A549 (cell line): ENCODE measurements around the gene SPSB4. TPM values are rescaled to one million over a fixed set of nuclear protein-coding genes. Genes with fewer than 3 reads are reported as not detected.

ENCODE experiments used
- ATAC-seq, 2 experiments: fragments of 200-7000 bp in 1 of 2; fragments of >200 bp in 1 of 2; cut with Nextera tagmentation in 1 of 2; cut with Tn5 transposase in 1 of 2; 3 replicates each; pipeline versions ENCODE4 v1.8.0 to v1.9.1; 2018 to 2020; ENCODE audit warnings: mild to moderate bottlenecking in 1 of 2, moderate library complexity in 1 of 2
- CTCF ChIA-PET: fragments of 300-600 bp; sonication (Branson Sonifier 250); formaldehyde crosslinking; extraction: SDS; loops from one replicate; lab custom pipeline; 2021; ENCODE audit warnings: antibody characterized with exemption, inconsistent platforms; lab: Yijun Ruan, JAX
- POLR2A ChIA-PET: fragments of 350-600 bp; formaldehyde crosslinking; extraction: SDS; loops from one replicate; lab custom pipeline; 2021; ENCODE audit warnings: antibody characterized with exemption, inconsistent platforms; lab: Yijun Ruan, JAX
- DNase-seq, 2 experiments: peaks; one replicate each; pipeline versions ENCODE4 v3.0.0 to v3.0.0-alpha.2; 2011 to 2016; ENCODE audit warnings: low read depth in 1 of 2, low spot score in 1 of 2
- FAIRE-seq: peaks from 2 replicates; lab custom pipeline; 2011; peaks lifted over from hg19 to GRCh38; lab: Jason Lieb, UNC
- H3K27ac ChIP-seq, 2 experiments: fragments of >200 bp; sonication (Bioruptor Twin); formaldehyde crosslinking; 3 replicates each; pipeline ENCODE4 v1.5.1; 2016 to 2017
- H3K4me1 ChIP-seq: fragments of >200 bp; sonication (Bioruptor Twin); formaldehyde crosslinking; 3 replicates; pipeline ENCODE4 v1.6.1; 2016
- H3K4me2 ChIP-seq: fragments of >200 bp; sonication (Bioruptor Twin); formaldehyde crosslinking; 3 replicates; pipeline ENCODE4 v1.6.1; 2016
- H3K4me3 ChIP-seq: fragments of >200 bp; sonication (Bioruptor Twin); formaldehyde crosslinking; 3 replicates; pipeline ENCODE4 v1.5.1; 2016
- H3K9me3 ChIP-seq: fragments of >200 bp; sonication (Bioruptor Twin); formaldehyde crosslinking; 3 replicates; pipeline ENCODE4 v1.6.1; 2016
- EHF ChIP-seq: fragments of 250-450 bp; sonication (Bioruptor Pico); IDR thresholded peaks from 2 replicates; pipeline ENCODE4 v1.5.0; 2020; ENCODE audit warnings: mild to moderate bottlenecking
- EP300 ChIP-seq, 2 experiments: fragments of >200 bp; sonication (Bioruptor Twin); formaldehyde crosslinking; IDR thresholded peaks; 2 replicates in 1 of 2; 3 replicates in 1 of 2; pipeline ENCODE4 v1.6.1; 2016 to 2017
- ESRRA ChIP-seq: fragments of 150-350 bp; IDR thresholded peaks from 2 replicates; pipeline ENCODE4 v1.6.1; 2014; ENCODE audit warnings: mild to moderate bottlenecking, low read length, borderline replicate concordance
- FOSB ChIP-seq: fragments of 250-450 bp; sonication (Bioruptor Pico); IDR thresholded peaks from 2 replicates; pipeline ENCODE4 v1.5.0; 2020; ENCODE audit warnings: mild to moderate bottlenecking, moderate library complexity
- FOSL2 ChIP-seq, 2 experiments: fragments of 450-650 bp in 1 of 2; fragments of >200 bp in 1 of 2; sonication (Bioruptor Twin) in 1 of 2; formaldehyde crosslinking; IDR thresholded peaks; 2 replicates each; pipeline versions ENCODE4 v1.5.0 to v1.6.1; 2016 to 2020; ENCODE audit warnings: mild to moderate bottlenecking in 1 of 2, moderate library complexity in 1 of 2
- FOXS1 ChIP-seq: fragments of 250-450 bp; sonication (Bioruptor Pico); IDR thresholded peaks from 2 replicates; pipeline ENCODE4 v1.5.0; 2020; ENCODE audit warnings: mild to moderate bottlenecking, moderate library complexity
- HOXA7 ChIP-seq: fragments of 250-450 bp; sonication (Bioruptor Pico); IDR thresholded peaks from 2 replicates; pipeline ENCODE4 v1.5.0; 2020; ENCODE audit warnings: mild to moderate bottlenecking, moderate library complexity
- HOXB5 ChIP-seq: fragments of 250-450 bp; sonication (Bioruptor Pico); IDR thresholded peaks from 2 replicates; pipeline ENCODE4 v1.5.0; 2020; ENCODE audit warnings: mild to moderate bottlenecking, moderate library complexity
- JUN ChIP-seq, 2 experiments: fragments of >200 bp; sonication (Bioruptor Twin); formaldehyde crosslinking; IDR thresholded peaks; 2 replicates in 1 of 2; 3 replicates in 1 of 2; pipeline ENCODE4 v1.6.1; 2016 to 2017
- JUNB ChIP-seq: fragments of >200 bp; sonication (Bioruptor Twin); formaldehyde crosslinking; IDR thresholded peaks from 2 replicates; pipeline ENCODE4 v1.6.1; 2016
- KDM5A ChIP-seq: fragments of 200-600 bp; sonication (generic); IDR thresholded peaks from 2 replicates; pipeline ENCODE4 v1.6.1; 2016; ENCODE audit warnings: antibody characterized with exemption, mild to moderate bottlenecking
- MAZ ChIP-seq: fragments of 150-350 bp; IDR thresholded peaks from 2 replicates; pipeline ENCODE4 v1.6.1; 2014; ENCODE audit warnings: antibody characterized with exemption, low read depth, low read length, borderline replicate concordance
- NPAS2 ChIP-seq: fragments of 250-450 bp; sonication (Bioruptor Pico); IDR thresholded peaks from 2 replicates; pipeline ENCODE4 v1.8.0; 2022; ENCODE audit warnings: mild to moderate bottlenecking, moderate library complexity, borderline replicate concordance
- PHF8 ChIP-seq: fragments of 200-600 bp; sonication (generic); IDR thresholded peaks from 2 replicates; pipeline ENCODE4 v1.6.1; 2016; ENCODE audit warnings: low read depth, mild to moderate bottlenecking, antibody characterized with exemption, moderate library complexity, borderline replicate concordance
- RAD21 ChIP-seq, 2 experiments: fragments of >200 bp in 1 of 2; sonication (Bioruptor Twin) in 1 of 2; formaldehyde crosslinking in 1 of 2; IDR thresholded peaks in 1 of 2; conservative IDR thresholded peaks in 1 of 2; 2 replicates in 1 of 2; 3 replicates in 1 of 2; pipeline ENCODE4 v1.6.1; 2012 to 2018; ENCODE audit warnings: inconsistent platforms in 1 of 2
- RFX5 ChIP-seq: fragments of 450-650 bp; IDR thresholded peaks from 2 replicates; pipeline ENCODE4 v1.7.1; 2014; ENCODE audit warnings: antibody characterized with exemption, mild to moderate bottlenecking, moderate library complexity
- RNF2 ChIP-seq: fragments of 200-600 bp; sonication (generic); IDR thresholded peaks from 2 replicates; pipeline ENCODE4 v1.6.1; 2016; ENCODE audit warnings: low read depth, mild to moderate bottlenecking, antibody characterized with exemption, moderate library complexity, borderline replicate concordance
- SMC3 ChIP-seq: fragments of >200 bp; sonication (Bioruptor Twin); formaldehyde crosslinking; IDR thresholded peaks from 3 replicates; pipeline ENCODE4 v1.6.1; 2018; ENCODE audit warnings: inconsistent platforms
- ZSCAN20 ChIP-seq: fragments of 250-450 bp; sonication (Bioruptor Pico); IDR thresholded peaks from 2 replicates; pipeline ENCODE4 v1.8.0; 2022; ENCODE audit warnings: mild to moderate bottlenecking, moderate library complexity
- WGBS: methylation state at CpG from one replicate; pipeline ENCODE4 v1.1.6; 2017; ENCODE audit errors: missing lambda C conversion rate; 5-methylcytosine and 5-hydroxymethylcytosine counted together
- polyA plus RNA-seq, 4 experiments: library from polyadenylated mRNA; depleted of rRNA in 3 of 4; stranded (reverse); fragments of >200 nt; fragmentation: RNase III in 1 of 4; extraction: RNeasy Plus Mini Kit Qiagen cat#74134 plus additional on column Dnase treatment in 1 of 4; gene quantifications; 2 replicates in 3 of 4; 3 replicates in 1 of 4; pipeline ENCODE4 v1.2.3, GENCODE V29; 2011 to 2017
- TF ChIP-seq, protein P1 (sequence below): IDR thresholded peaks from 2 replicates; pipeline ENCODE4 v1.6.1; 2012
- TF ChIP-seq, protein P2 (sequence below): fragments of 250-450 bp; sonication (Bioruptor Pico); IDR thresholded peaks from 2 replicates; pipeline ENCODE4 v1.5.0; 2020; ENCODE audit warnings: low read depth, mild to moderate bottlenecking, moderate library complexity
- TF ChIP-seq, protein P3 (sequence below): fragments of 250-450 bp; sonication (Bioruptor Pico); IDR thresholded peaks from 2 replicates; pipeline ENCODE4 v1.5.0; 2021; ENCODE audit warnings: mild to moderate bottlenecking, moderate library complexity, borderline replicate concordance
- TF ChIP-seq, protein P4 (sequence below): fragments of >200 bp; sonication (Bioruptor Twin); formaldehyde crosslinking; IDR thresholded peaks from 3 replicates; pipeline ENCODE4 v1.5.1; 2016
- TF ChIP-seq, protein P5 (sequence below): fragments of >200 bp; sonication (Bioruptor Twin); formaldehyde crosslinking; IDR thresholded peaks from 2 replicates; pipeline ENCODE4 v1.6.1; 2016

Gene SPSB4
- polyA plus RNA-seq, 2 of the 4 experiments (the other 2 are of a cell fraction), result 0.03 to 0.04 TPM

DNA sequence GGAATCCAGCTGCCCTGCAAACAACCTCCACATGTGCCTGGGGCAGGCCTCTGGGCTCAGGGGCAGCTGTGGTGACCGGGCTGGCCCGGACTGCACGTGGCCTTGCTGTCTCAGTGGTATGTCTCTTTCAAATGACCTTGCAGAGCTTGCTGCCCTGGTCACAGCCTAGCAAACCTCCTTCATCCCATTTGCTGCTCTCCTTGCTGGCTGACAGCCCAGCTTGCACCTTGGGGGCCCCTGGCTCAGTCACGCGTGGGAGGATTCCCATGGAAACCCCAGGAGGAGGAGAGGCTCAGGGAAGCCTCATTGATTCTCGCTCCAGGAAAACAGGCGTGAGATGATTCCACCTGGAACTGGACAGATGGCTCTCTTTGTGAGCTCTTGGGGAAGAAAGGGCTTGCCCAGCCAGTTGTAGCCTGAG lies 5.6 kb downstream of the SPSB4 start:
- Histone ChIP-seq H3K4me2 (no peak overlapping the region), H3K4me3 (no peak overlapping the region), H3K4me1 (peaks cover 6% of the 10 kb centered on the region; the same call in 1 of the 3 replicates), H3K9me3 (no peaks in the 10 kb centered on the region), H3K27ac (no peak overlapping the region)
- DNase-seq (no peak), FAIRE-seq (no peak), ATAC-seq (no peak)
- 37% methylated on average over 2 of the region's 7 CpGs for WGBS
- ChIA-PET POLR2A (no interaction called here), CTCF (interaction anchor here (1.0 to 1.1 kb wide), 2 partner anchors 9 to 13 kb away, joined by 3 read pairs; no protein-coding TSS in a partner anchor)
- no peak for TF ChIP-seq NPAS2
- no peak for TF ChIP-seq RFX5
- no peak for TF ChIP-seq EHF
- TF ChIP-seq HOXB5 (CRISPR knock-in tag), result no peak
- TF ChIP-seq MAZ, result no peak
- TF ChIP-seq, protein P1, sequence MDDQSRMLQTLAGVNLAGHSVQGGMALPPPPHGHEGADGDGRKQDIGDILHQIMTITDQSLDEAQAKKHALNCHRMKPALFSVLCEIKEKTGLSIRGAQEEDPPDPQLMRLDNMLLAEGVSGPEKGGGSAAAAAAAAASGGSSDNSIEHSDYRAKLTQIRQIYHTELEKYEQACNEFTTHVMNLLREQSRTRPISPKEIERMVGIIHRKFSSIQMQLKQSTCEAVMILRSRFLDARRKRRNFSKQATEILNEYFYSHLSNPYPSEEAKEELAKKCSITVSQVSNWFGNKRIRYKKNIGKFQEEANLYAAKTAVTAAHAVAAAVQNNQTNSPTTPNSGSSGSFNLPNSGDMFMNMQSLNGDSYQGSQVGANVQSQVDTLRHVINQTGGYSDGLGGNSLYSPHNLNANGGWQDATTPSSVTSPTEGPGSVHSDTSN, result no peak
- no peak for TF ChIP-seq EP300 (IDR thresholded peaks at IDR 0.05)
- TF ChIP-seq SMC3, result no peak
- TF ChIP-seq, protein P2, sequence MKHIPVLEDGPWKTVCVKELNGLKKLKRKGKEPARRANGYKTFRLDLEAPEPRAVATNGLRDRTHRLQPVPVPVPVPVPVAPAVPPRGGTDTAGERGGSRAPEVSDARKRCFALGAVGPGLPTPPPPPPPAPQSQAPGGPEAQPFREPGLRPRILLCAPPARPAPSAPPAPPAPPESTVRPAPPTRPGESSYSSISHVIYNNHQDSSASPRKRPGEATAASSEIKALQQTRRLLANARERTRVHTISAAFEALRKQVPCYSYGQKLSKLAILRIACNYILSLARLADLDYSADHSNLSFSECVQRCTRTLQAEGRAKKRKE (CRISPR knock-in tag), result no peak

DNA sequence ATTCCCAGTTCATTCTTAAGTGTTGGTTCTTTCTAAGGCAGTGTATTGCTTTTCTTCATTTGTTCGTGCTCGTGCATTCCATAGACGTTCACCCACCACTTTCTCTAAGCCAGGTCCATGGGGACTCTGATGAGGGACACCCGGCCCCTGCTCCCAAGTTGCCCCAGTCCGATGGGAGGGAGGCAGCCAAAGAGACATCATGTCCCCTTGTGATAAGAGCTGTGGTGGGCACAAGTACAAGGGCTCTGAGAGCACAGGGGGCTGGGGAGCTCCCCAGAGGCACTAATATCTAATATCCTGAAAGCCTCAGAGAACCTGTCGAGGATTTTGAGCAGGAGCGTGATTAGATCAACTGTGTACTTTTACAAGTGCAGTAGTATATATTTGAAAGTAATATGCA lies 6.3 kb downstream of the SPSB4 start:
- TF ChIP-seq, protein P3, sequence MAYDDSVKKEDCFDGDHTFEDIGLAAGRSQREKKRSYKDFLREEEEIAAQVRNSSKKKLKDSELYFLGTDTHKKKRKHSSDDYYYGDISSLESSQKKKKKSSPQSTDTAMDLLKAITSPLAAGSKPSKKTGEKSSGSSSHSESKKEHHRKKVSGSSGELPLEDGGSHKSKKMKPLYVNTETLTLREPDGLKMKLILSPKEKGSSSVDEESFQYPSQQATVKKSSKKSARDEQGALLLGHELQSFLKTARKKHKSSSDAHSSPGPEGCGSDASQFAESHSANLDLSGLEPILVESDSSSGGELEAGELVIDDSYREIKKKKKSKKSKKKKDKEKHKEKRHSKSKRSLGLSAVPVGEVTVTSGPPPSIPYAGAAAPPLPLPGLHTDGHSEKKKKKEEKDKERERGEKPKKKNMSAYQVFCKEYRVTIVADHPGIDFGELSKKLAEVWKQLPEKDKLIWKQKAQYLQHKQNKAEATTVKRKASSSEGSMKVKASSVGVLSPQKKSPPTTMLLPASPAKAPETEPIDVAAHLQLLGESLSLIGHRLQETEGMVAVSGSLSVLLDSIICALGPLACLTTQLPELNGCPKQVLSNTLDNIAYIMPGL (CRISPR knock-in tag), result no peak
- TF ChIP-seq FOXS1, result no peak
- no peak for TF ChIP-seq HOXA7 (CRISPR knock-in tag)
- TF ChIP-seq KDM5A, result no peak
- TF ChIP-seq JUNB, result no peak
- TF ChIP-seq FOSL2 (IDR thresholded peaks at IDR 0.05), result no peak
- no peak for TF ChIP-seq FOSL2 (CRISPR knock-in tag; IDR thresholded peaks at IDR 0.05)
- TF ChIP-seq PHF8, result no peak
- TF ChIP-seq, protein P4, sequence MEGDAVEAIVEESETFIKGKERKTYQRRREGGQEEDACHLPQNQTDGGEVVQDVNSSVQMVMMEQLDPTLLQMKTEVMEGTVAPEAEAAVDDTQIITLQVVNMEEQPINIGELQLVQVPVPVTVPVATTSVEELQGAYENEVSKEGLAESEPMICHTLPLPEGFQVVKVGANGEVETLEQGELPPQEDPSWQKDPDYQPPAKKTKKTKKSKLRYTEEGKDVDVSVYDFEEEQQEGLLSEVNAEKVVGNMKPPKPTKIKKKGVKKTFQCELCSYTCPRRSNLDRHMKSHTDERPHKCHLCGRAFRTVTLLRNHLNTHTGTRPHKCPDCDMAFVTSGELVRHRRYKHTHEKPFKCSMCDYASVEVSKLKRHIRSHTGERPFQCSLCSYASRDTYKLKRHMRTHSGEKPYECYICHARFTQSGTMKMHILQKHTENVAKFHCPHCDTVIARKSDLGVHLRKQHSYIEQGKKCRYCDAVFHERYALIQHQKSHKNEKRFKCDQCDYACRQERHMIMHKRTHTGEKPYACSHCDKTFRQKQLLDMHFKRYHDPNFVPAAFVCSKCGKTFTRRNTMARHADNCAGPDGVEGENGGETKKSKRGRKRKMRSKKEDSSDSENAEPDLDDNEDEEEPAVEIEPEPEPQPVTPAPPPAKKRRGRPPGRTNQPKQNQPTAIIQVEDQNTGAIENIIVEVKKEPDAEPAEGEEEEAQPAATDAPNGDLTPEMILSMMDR, result no peak
- no peak for TF ChIP-seq JUN (IDR thresholded peaks at IDR 0.05)
- no peak for TF ChIP-seq RAD21 (conservative IDR thresholded peaks at IDR 0.05 in 1 of 2, IDR thresholded peaks at IDR 0.05 in 1 of 2)
- no peak for TF ChIP-seq RNF2
- TF ChIP-seq ESRRA, result no peak
- TF ChIP-seq FOSB, result no peak
- TF ChIP-seq ZSCAN20 (CRISPR knock-in tag), result no peak
- TF ChIP-seq, protein P5, sequence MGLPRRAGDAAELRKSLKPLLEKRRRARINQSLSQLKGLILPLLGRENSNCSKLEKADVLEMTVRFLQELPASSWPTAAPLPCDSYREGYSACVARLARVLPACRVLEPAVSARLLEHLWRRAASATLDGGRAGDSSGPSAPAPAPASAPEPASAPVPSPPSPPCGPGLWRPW, result no peak
- CTCF ChIA-PET, result no interaction called here

More for the DNA sequence above, 6.3 kb downstream of the SPSB4 start:
- Histone ChIP-seq H3K4me3 (no peak overlapping the region), H3K4me1 (peaks cover 3% of the 10 kb centered on the region; the same call in 1 of the 3 replicates), H3K9me3 (no peaks in the 10 kb centered on the region), H3K4me2 (no peak overlapping the region), H3K27ac (no peak overlapping the region)
- POLR2A ChIA-PET, result no interaction called here
- 23% methylated on average over 7 of the region's 7 CpGs for WGBS
- DNase-seq, result no peak
- FAIRE-seq, result no peak
- no peak for ATAC-seq
